Endothelial cell of umbilical vein (primary cell): ENCODE data around the gene FHOD3. TPM values are rescaled to one million over a fixed set of nuclear protein-coding genes. Genes with fewer than 3 reads are reported as not detected.

Experiments used
- BruUV-seq: library from RNA; stranded (reverse); fragments of 400-500 nt; replicated peaks from 2 replicates; lab custom pipeline; 2021; lab: Mats Ljungman, UMichigan
- CTCF ChIA-PET: fragments of 300-600, 350-600 bp; sonication (Branson Sonifier 250); formaldehyde crosslinking; loops from one replicate; lab custom pipeline; 2021; ENCODE audit warnings: antibody characterized with exemption, inconsistent platforms; lab: Charles Lee
- POLR2A ChIA-PET: fragments of 300-600, 350-600 bp; sonication (Branson Sonifier 250); formaldehyde crosslinking; loops from one replicate; lab custom pipeline; 2021; ENCODE audit warnings: antibody characterized with exemption, inconsistent platforms; lab: Charles Lee
- DNase-seq: peaks from one replicate; pipeline ENCODE4 v3.0.0-alpha.2; 2011; ENCODE audit warnings: low read depth, low spot score
- FAIRE-seq: peaks from 2 replicates; lab custom pipeline; 2011; peaks lifted over from hg19 to GRCh38; lab: Jason Lieb, UNC
- H2AFZ ChIP-seq: 2 replicates; pipeline ENCODE4 v1.6.0; 2012; ENCODE audit warnings: low read depth, low read length, control low read depth, inconsistent platforms
- H3K27ac ChIP-seq: 2 replicates; pipeline ENCODE4 v1.5.1; 2011; ENCODE audit warnings: low read depth, mild to moderate bottlenecking, control low read depth, low read length, moderate library complexity; ENCODE audit not compliant: insufficient read depth
- H3K27me3 ChIP-seq, 2 experiments: 2 replicates each; pipeline versions ENCODE4 v1.6.0 to v1.6.1; 2011; ENCODE audit warnings: low read length in 2 of 2, mixed read lengths in 1 of 2; ENCODE audit not compliant: control insufficient read depth in 2 of 2, insufficient read depth in 2 of 2
- H3K36me3 ChIP-seq, 2 experiments: 2 replicates in 1 of 2; 3 replicates in 1 of 2; pipeline ENCODE4 v1.5.1; 2011; ENCODE audit warnings: low read length in 2 of 2, mild to moderate bottlenecking in 1 of 2, moderate library complexity in 1 of 2; ENCODE audit not compliant: control insufficient read depth in 2 of 2, insufficient read depth in 2 of 2; ENCODE audit errors: extremely low read depth in 1 of 2
- H3K4me1 ChIP-seq: 3 replicates; pipeline ENCODE4 v1.5.1; 2011; ENCODE audit warnings: mild to moderate bottlenecking, low read length; ENCODE audit not compliant: control insufficient read depth, insufficient read depth; ENCODE audit errors: extremely low read depth
- H3K4me2 ChIP-seq: 2 replicates; pipeline ENCODE4 v1.6.1; 2011; ENCODE audit warnings: low read length, control low read depth, mixed read lengths; ENCODE audit not compliant: insufficient read depth
- H3K4me3 ChIP-seq, 3 experiments: fragments of 200-600 bp in 1 of 3; sonication (generic), shearing (Covaris generic) in 1 of 3; replicated peaks in 1 of 3; 2 replicates each; pipeline ENCODE4 v1.5.1; 2011 to 2016; ENCODE audit warnings: control low read depth in 3 of 3, low read length in 3 of 3, mild to moderate bottlenecking in 2 of 3, inconsistent platforms in 1 of 3, low read depth in 1 of 3, moderate library complexity in 1 of 3; ENCODE audit not compliant: insufficient read depth in 1 of 3
- H3K79me2 ChIP-seq: 2 replicates; pipeline ENCODE4 v1.6.0; 2012; ENCODE audit warnings: low read length, inconsistent platforms; ENCODE audit not compliant: control insufficient read depth, insufficient read depth
- H3K9ac ChIP-seq: replicated peaks from 2 replicates; pipeline ENCODE3; 2011; ENCODE audit warnings: low read length, control low read depth; ENCODE audit not compliant: insufficient read depth; ENCODE audit errors: extremely low read depth
- H3K9me1 ChIP-seq: replicated peaks from 3 replicates; pipeline ENCODE4 v1.6.0; 2011; ENCODE audit warnings: mild to moderate bottlenecking, low read length; ENCODE audit not compliant: control insufficient read depth, insufficient read depth; ENCODE audit errors: extremely low read depth
- H3K9me3 ChIP-seq: replicated peaks from 2 replicates; pipeline ENCODE4 v1.5.1; 2012; ENCODE audit warnings: low read length, inconsistent platforms; ENCODE audit not compliant: control insufficient read depth, insufficient read depth
- H4K20me1 ChIP-seq: replicated peaks from 2 replicates; pipeline ENCODE3; 2011; ENCODE audit warnings: mild to moderate bottlenecking, low read length; ENCODE audit not compliant: control insufficient read depth, insufficient read depth; ENCODE audit errors: extremely low read depth
- CTCF ChIP-seq, 2 donors: IDR thresholded peaks; 1 replicate in 1 of 2; 2 replicates in 1 of 2; pipeline ENCODE4 v1.5.1; 2011; ENCODE audit warnings: low read length in 2 of 2, mild to moderate bottlenecking in 2 of 2, moderate library complexity in 2 of 2, control low read depth in 1 of 2, inconsistent platforms in 1 of 2, low read depth in 1 of 2; ENCODE audit not compliant: insufficient read depth in 1 of 2; ENCODE audit errors: extremely low read depth in 1 of 2
- EZH2 ChIP-seq: IDR thresholded peaks from 2 replicates; pipeline ENCODE4 v1.6.1; 2012; ENCODE audit warnings: borderline replicate concordance, low read depth, mild to moderate bottlenecking, moderate library complexity, low read length, inconsistent platforms; ENCODE audit not compliant: severe bottlenecking
- FOS ChIP-seq: IDR thresholded peaks from 2 replicates; pipeline ENCODE4 v1.6.1; 2011; ENCODE audit warnings: mild to moderate bottlenecking, low read length, moderate library complexity, borderline replicate concordance; ENCODE audit not compliant: insufficient read depth
- GATA2 ChIP-seq: IDR thresholded peaks from 2 replicates; pipeline ENCODE4 v1.7.0; 2011; ENCODE audit warnings: low read depth, mild to moderate bottlenecking, moderate library complexity, mixed read lengths, low read length; ENCODE audit not compliant: insufficient read length, insufficient read depth
- JUN ChIP-seq: IDR thresholded peaks from 2 replicates; pipeline ENCODE4 v1.6.1; 2011; ENCODE audit warnings: borderline replicate concordance, low read depth; ENCODE audit not compliant: insufficient read length, insufficient read depth
- MAX ChIP-seq: IDR thresholded peaks from 2 replicates; pipeline ENCODE4 v1.6.1; 2011; ENCODE audit not compliant: insufficient read depth, insufficient read length
- MYC ChIP-seq: IDR thresholded peaks from one replicate; pipeline ENCODE4 v1.6.1; 2011; ENCODE audit warnings: mild to moderate bottlenecking, low read depth, low read length
- POLR2A ChIP-seq: IDR thresholded peaks from 2 replicates; pipeline ENCODE4 v1.6.1; 2012; ENCODE audit warnings: low read depth, mild to moderate bottlenecking, control low read depth, low read length
- POLR2AphosphoS5 ChIP-seq: IDR thresholded peaks from 2 replicates; pipeline ENCODE4 v1.6.1; 2012; ENCODE audit warnings: low read depth, mild to moderate bottlenecking, control low read depth, low read length, moderate library complexity; ENCODE audit not compliant: insufficient read depth
- dilution Hi-C: fragments of 300-500 bp; cut with MboI; formaldehyde crosslinking; loops from one replicate; pipeline ENCODE4 v1.15.0; 2019; ENCODE audit warnings: low sequenced_read_pairs; ENCODE audit not compliant: extremely low pct_ligation_motif_present
- intact Hi-C: fragments of 100-400 bp; cut with micrococcal nuclease; formaldehyde crosslinking; loops from one replicate; pipeline ENCODE4 v1.10.0; 2022
- polyA plus RNA-seq, 4 experiments: library from polyadenylated mRNA; depleted of rRNA in 3 of 4; stranded (reverse) in 3 of 4; unstranded in 1 of 4; fragments of >200 nt; gene quantifications; 2 replicates each; pipeline versions ENCODE4 v1.2.1 to v1.2.3, GENCODE V29; 2011 to 2012; ENCODE audit warnings: missing spikeins in 1 of 4
- total RNA-seq: library from RNA; stranded (reverse); gene quantifications from 2 replicates; pipeline ENCODE4 v1.2.3, GENCODE V29; 2021

Gene FHOD3
- total and polyA plus RNA-seq, 2 donors (not counting 3 experiments of a cell fraction or from before 2014, with no cell fraction given), result 0.06 to 1.5 TPM

- Histone ChIP-seq H3K4me3 (no peak overlapping the region), H3K4me2 (no peak overlapping the region), H3K9me3 (no peaks in the 10 kb centered on the region), H3K27me3 (no peaks in the 10 kb centered on the region), H2AFZ (no peak overlapping the region), H3K27ac (no peak overlapping the region), H3K4me1 (no peaks in the 10 kb centered on the region), H3K36me3 (no peaks in the 10 kb centered on the region), H3K9me1 (no peaks in the 10 kb centered on the region), H3K79me2 (no peaks in the 10 kb centered on the region), H3K9ac (no peak overlapping the region), H4K20me1 (no peaks in the 10 kb centered on the region)
- intact Hi-C loops, result no loop called here
- FAIRE-seq (no peak), DNase-seq (no peak)
- BruUV-seq, result no TSS peak
- dilution Hi-C loops, result no loop called here
- CTCF ChIA-PET, result no interaction called here
- POLR2A ChIA-PET, result no interaction called here
- TF ChIP-seq POLR2AphosphoS5, result no peak
- TF ChIP-seq CTCF (IDR thresholded peaks at IDR 0.05; ENCODE audit: extremely low read depth in 1 of 2, insufficient read depth in 1 of 2, low read depth in 1 of 2, low read length in 2 of 2), result no peak
- TF ChIP-seq FOS, result no peak
- TF ChIP-seq GATA2, result no peak
- TF ChIP-seq POLR2A, result no peak
- no peak for TF ChIP-seq MYC
- TF ChIP-seq JUN, result no peak
- TF ChIP-seq EZH2, result no peak
- no peak for TF ChIP-seq MAX
These were observed 82.0 kb downstream of the FHOD3 start for GRCh38 chr18:36379435-36379984.
